CD4-positive, alpha-beta T cell treated with Interleukin-1 beta for 1 hour (primary cell): ENCODE measurements around the gene CERS6.
"Not testable (repeated sequence)": the region's sequence is repeated elsewhere in the genome, so short reads cannot be mapped to it uniquely, and the experiment has no call there.

Experiments used
- DNase-seq, 2 donors: peaks; one replicate each; pipeline ENCODE4 v3.0.0-alpha.2; 2020 to 2022

CERS6 gene

DNA sequence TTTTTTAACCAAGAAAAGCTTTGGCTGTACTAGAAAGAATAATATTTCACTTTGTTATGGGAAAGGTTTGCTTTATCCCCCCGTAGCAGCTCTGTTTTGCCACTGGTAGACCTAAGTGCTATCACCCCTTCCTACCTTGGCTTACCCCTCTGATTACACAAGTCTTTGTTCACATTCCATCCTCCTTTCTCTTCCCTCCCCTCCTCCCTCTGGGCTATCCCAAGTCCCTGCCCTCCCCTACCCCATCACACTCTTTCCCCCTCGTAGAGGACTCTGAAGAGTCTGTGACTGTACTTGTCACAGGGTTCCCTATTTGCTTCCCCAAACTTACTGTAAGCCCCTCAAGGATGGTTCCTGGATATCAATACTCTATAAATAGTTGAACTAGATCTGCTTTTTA lies 193.5 kb downstream of the CERS6 start:
- DNase-seq: no peak

DNA sequence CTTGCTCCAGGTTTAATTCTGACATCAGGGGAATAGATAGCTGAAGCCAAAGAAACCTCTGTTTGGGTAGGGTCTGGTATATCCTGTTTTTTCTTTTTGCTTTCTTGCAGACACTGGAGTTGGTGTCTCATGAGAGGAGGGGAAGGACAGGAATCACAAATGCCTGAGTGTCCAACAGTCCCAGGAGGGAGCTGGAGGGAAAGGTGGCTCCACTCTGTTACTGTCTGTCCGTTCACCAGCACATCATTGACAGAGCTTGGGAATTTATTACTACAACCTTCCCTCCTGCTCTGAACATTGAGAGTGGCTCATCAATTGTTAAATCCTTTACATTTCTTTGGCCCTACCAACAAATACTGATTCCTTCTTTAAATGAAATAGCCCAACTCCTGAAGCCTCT lies 194.1 kb downstream of the CERS6 start:
- no peak for DNase-seq

DNA sequence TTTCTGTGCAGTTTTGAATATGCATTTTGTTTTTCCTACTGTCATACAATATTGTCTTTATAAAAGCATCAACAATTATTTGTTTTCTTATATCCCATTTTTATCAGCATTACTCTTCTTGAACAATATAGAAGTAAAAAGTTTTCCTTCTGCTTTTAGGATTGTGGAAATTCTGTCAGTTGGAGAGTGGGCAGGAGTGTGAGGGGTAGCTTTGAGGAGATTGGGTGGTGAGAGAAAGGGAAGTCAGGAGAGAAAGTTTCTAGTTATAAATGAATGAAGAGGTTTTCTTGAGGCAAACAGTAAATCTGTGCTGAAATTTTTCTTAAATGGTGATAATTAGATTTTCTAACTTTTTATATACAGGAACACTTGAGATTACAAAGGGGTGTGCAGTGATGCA lies 194.7 kb downstream of the CERS6 start:
- DNase-seq: no peak

DNA sequence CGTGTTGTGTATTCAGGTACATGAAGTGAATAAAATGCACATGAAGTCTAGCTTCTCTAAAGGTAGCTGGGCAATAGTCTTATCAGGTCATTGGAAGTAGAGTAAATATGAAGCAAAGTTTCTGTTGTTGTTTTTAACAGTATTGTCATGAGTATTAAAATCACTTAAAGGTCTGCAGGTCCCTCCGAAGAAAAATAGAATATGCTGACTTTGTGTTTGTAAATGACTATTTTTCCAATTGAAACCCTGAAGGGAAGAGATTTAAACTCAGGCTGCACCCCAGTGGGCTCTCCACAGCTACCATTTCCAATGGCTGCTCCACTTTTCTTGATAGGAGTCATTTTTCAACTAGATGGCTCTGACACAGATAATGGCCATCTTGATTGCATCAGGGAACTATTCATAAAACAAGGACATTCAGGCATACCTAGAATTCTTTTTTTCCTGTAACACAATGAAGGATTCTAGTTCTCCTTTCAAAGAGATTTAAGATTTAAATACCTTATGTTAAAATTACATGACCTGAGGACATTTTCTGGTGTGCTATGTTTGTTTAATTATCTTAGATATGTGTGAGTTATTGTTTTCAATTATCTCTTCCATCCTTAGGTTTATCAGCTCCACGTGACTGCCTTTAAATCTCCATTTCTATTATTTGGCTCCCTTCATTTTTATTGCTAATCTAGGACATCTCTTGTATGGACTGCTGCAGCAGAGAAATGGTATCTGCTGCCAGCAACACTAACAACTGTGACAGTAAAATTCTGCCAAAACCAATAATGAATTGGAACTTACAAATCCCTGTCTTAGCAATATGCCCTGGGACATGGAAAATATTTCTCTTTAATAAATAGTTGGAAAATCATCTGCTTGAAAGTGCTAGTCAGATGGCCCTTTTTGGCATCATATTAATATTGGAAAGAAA lies 197.2 kb downstream of the CERS6 start:
- DNase-seq: no peak

DNA sequence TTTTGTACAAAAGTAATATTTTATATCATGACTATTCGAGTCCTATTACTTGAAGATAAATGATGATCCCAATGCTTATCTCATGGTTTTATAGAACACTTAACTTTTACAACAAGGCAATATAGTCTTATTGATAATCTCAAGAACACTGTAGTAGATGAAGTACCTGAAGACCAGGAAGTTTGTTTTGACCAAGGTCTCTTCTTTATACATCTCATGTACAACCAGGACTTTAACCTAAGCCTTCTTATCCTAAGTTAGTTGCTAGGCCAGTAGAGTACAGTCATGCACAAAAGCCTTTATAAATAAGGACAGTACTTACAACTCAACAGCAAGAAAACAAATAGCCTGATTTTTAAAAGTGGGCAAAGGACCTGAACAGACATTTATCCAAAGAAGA lies 198.6 kb downstream of the CERS6 start:
- DNase-seq: no peak

DNA sequence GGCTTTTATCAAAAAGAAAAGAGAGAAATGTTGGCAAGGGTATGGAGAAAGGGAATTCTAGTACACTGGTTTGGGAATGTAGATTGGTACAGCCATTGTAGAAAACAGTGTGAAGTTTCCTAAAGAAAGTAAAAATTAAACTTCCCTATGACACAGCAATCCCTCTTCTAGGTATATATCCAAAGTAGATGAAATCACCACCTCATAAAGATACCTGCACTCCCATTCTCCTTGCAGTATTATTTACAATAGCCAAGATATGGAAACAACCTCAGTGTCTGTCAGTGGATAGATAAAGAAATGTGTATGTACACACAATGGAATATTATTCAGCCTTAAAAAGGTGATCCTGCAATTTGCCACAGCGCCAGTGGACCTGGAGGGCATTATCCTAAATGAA lies 199.1 kb downstream of the CERS6 start:
- no peak for DNase-seq

DNA sequence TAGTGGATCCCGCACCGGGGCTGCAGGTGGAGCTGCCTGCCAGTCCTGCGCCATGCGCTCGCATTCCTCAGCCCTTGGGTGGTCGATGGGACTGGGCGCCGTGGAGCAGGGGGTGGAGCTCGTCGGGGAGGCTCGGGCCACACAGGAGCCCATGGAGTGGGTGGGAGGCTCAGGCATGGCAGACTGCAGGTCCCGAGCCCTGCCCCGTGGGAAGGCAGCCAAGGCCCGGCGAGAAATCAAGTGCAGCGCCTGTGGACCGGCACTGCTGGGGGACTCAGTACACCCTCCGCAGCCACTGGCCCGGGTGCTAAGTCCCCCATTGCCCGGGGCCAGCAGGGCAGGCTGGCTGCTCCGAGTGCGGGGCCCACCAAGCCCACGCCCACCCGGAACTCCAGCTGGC lies 201.3 kb downstream of the CERS6 start:
- not testable (repeated sequence) for DNase-seq

DNA sequence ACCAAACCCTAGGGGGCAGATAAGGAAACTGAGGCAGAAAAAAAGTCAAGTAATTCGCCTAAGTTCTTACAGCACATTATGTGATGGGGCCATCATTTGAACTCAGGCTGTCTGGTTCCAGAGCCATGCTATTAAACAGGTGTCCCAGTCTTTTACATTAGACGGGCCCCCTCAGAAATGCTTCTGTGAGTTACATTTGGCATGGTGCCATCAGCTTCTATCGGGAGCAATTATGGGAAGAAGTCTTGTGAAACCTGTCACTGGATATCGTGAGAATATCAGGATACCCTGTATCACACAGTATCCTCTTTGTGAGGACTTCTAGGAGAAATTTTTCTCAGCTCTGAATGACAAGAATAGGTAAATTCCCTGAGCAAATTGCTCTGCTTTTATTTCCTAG lies 202.6 kb downstream of the CERS6 start:
- no peak for DNase-seq

DNA sequence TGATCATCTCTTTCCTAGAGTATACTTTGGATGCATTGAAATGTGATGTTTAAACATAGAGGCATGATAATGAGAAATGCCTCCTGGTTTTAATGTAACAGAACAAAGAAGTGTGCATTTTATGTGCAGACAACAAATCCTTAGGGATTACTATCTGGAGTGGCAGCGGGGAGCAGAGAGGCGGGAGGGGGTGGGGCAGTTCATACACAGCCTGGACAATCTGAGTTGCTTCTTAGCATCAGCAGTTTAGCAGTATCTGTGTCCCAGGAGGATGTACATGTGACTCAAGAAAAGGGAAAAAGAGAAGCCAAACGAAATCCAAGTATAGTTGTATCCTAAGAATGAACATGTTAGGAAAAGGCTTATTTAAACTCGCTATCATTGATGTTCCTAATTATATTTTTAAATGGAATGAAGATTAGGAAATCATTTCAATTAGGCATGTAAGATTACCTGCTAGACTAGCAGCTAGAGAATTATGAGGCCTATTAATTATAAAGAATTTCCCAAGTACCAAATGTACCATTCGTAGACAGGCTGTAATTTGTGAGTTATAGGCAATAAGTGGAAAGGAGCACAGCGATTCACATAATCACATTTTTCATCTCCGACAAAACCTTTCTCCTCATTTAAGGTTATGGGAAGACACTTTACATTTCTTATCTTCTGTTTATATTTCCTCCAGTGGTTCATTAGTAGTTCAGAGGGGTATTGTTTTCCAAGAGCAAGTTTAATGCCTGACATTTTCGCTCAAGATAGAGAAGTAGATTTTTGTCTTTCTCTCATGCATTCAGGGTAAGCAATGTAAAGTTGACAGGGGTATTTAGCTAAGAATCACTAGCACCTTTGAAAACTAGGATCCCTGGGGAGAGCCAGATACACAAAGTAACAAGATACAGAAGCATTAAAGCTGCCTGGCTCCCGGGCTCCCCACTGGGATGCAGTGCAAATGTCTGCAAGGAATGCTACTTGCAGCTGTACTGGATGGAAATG lies 205.1 kb downstream of the CERS6 start:
- DNase-seq: no peak

DNA sequence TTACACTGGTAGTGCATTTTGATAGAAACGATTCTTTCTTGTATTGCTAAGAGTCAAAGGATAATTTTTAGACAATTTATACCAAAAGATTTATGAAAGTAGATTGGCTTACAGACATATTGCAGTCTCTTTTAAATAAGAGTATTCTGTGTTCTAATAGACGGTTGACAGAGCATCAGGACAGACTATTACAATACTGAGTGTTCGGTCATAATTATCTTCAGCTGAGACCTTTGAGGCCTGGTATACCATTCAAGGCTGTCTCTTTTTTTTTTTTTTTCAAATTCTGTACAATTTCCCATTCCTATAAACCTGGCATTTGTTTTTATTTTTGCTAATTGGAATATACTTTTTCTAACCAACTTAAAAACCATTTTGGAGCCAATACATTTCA lies 205.8 kb downstream of the CERS6 start:
- no peak for DNase-seq

DNA sequence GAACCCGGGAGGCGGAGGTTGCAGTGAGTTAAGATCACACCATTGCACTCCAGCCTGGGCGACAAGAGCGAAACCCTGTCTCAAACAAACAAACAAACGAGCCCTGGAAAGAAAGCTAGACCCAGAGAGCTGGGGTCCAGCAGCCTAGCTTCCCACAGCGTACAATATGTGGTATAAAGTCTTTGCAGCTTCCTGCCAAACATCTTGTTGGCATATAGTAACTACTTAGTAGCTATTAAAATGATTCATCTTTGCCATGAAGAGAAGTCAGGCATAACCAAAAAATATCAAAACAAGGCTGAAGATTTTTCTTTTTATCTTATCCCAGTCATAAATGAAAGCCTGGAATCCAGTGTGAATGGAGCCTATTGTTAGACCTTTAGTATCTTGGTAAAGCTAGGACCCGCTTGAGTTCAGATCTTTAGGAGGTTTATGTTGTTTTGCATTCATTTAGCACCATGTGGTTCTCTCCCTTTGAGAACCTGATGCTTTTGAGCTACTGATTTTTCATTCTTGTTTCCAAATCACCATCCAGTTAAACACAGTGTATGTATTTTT lies 206.7 kb downstream of the CERS6 start:
- DNase-seq: no peak

DNA sequence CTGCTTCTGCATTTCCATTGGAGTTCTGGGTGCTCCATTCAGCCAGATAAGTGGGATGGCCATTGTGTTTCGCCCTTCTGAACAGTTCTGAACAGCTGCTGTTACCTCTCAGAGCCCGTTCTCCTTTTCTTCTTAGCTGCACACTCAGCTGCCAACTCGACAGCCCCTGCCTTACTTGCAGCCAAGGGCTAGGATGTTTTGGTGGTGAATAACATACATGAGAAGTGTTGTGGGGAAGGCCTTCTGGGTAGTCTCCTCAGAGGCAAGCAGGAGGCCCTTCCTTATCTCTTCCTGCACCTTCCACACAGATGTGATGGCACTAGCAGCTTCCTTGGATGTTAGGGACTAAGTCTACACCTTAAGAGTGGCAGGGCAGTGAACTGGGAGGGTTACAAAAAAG lies 207.9 kb downstream of the CERS6 start:
- no peak for DNase-seq

DNA sequence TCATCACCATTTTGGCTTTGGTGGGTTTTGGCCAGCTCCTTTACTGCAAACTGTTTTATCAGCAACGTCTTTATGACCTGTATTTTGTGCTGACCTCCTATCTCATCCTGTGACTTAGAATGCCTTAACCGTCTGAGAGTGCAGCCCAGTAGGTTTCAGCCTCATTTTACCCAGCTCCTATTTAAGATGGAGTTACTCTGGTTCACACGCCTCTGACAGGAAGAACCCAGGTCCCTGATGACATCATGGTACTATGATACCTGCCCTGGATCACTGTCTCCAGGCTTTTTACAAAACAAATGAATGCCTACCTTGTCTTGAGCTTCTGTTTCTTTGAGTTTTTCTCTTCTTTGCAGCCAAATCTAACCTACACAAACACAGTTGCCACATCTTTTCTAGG lies 208.6 kb downstream of the CERS6 start:
- DNase-seq: not testable (repeated sequence)

DNA sequence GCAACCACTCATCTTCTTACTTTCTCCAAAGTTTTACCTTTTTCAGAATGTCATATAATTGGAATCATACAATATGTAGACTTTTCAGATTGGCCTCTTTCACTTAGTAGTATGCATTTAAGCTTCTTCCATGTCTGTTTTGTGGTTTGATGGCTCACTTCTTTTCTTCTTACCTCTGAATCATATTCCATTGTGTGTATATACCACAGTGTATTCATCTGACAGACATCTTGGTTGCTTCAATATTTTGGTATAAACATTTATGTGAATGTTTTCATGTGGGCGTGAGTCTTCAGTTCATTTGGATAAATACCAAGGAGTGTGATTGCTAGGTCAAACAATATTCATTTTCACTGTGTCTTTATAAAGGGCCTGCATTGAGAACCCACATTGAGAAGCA lies 210.3 kb downstream of the CERS6 start:
- no peak for DNase-seq

DNA sequence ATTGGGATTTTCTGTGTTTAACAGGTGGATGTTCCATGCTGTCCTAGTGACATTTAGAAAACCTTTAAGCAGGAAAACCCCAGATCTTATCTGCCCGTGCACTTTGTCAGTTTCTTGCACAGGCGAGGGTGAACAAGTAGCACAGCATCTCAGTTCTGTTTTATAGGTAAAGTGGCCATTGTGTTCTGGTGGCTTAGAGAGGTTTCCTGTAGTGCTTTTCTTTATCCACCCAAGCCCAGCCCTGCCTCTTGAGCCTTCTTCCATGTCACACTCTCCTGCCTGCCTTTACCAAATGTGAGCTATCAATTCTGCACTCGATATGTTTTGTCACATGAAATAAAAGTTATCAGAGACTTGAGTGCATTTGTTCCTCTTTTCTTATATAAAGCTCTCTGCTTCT lies 211.1 kb downstream of the CERS6 start:
- no peak for DNase-seq

DNA sequence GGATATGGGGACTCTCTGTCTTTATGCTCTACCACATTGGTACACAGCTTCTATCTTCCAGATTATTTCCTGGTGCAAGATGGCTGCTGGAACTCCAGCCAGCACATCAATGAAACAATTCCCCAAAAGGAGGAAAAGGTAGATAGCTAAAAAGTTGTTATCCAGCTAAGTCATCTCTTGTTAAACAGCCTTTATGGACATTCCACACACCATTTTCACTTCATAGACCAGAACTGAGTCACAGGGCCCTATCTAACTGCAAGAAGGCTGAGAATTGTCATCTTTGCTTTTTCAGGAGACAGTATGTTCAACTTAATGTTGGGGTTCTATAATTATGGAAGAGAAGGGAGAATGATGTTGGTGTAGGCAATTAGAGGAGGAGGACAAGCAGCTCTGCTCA lies 213.1 kb downstream of the CERS6 start:
- no peak for DNase-seq

DNA sequence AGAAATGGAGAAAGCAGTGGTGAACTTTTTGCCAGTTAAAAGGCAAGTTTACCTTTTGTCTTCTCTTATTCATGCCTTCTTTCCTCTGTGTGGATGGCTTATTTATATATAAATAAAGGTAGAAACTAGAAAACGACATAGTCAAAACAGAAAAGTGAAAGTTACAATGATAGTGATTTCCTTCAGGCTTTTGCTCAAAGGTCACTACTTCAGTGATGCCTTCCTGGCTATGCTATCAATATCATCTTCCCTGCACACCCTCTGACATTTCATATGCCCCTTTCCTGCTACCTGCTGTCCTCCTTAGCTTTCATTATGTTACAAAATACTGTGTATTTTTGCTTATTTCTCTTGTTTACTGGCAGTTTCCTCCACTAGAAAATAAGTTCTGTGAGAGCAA lies 214.4 kb downstream of the CERS6 start:
- DNase-seq: no peak

DNA sequence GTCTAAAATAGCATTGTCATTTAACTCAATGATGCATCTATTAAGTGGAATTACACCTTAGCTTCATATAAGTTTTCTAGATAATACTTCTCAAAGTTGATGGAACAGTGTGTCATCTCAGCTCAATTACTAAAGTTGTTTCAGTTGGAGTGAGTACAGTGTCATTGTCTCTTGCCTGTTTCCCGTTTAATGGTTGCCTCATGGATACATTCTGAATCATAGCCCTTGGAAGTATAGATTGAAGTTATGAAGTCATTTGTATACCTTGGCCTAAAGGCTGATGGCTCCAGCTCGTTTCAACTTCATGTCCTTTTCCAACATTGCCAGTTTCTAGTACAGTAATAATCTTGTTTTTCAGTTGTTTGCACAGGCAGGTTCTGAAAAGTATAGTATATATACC lies 215.9 kb downstream of the CERS6 start:
- no peak for DNase-seq

DNA sequence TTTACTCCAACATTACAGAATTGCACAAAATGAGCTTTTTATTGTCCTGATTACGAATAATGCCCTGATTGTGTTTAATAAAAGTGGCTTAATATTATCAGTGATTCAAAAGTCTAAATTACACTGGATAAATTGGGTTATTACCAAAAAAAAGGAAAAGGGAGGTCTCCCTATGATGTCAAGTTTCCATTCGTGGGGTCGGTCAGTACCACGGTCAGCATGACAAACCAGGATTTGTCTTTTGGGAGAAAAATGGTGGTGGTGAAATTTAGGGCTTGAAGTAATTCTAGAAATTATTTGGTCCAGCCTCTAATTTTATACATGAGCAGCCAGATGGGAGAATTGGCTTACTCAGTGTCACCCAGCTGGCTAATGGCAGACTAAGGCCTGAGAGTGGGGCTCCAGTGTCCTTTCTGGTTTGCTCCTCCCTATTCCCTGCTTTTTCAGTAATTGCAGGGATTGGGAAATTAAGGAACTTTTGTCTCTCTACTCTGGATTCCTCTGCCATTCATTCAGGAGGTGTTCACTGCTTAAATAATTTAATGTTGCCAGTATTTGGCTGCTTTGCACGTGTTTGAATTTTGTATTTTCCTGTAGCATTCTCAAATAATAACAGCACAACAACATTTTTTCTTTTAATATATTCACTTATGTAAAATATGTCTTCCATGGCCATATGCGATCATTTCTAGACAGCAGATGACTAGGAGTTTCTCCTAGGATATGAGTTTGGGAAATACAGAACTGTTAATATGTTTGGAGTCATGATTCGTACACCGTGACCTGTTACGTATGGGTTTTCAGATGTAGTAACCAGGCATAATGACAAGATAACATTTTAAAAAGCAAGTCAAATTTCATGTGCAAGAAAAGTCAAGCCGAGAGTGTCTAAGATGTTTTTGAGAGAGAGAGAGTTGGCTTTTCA lies 217.5 kb downstream of the CERS6 start:
- DNase-seq: no peak

DNA sequence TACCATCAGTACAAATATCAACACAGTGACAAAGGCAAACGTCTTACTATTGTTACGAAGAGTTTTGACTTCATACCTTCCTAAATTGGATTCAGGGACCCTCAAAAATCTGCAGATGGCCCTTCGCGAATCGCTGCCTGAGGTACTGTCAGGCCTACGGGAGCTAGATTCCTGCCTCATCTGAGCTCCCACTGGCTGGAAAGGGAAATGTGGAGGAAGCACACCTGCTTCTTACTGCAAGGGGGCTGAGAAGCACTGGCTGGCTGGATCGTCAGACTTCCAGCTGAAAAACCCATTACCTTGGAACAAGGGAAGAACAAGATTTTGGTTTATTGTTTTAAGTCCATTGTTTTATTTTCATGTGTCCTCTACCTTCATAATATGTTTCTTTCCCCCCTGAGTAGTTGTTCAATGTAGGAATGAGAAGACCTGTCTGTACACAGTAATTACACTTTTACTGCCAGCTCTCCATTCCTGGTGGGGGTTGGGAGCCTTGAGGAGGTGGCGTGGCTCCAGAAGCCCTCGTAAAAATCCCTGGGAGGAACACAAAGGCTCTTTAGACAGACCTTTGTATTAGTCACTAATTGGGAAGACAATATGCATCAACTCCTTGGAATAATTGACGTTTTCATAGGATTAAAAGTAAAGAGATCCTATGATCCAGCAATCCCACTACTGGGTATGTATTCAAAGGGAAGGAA lies 222.2 kb downstream of the CERS6 start:
- no peak for DNase-seq

DNA sequence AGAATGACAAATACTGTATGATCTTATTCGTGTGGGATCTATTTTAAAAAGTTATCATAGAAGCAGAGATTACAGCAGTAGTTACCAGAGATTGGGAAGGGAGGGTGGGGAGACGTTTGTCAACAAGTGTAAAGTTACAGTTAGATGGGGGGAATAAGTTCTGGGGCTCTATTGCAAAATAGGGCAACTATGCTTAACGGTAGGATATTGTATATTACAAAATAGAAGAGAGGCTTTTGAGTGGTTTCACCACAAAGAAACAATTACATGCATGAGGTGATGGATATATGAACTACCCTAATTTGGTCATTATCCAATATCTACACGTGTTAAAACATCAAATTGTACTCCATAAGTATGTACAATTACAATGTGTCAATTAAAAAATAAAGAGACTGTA lies 223.0 kb downstream of the CERS6 start:
- DNase-seq: no peak
